ENCODE measurements around the gene MIEF2.

MIEF2 gene

DNA sequence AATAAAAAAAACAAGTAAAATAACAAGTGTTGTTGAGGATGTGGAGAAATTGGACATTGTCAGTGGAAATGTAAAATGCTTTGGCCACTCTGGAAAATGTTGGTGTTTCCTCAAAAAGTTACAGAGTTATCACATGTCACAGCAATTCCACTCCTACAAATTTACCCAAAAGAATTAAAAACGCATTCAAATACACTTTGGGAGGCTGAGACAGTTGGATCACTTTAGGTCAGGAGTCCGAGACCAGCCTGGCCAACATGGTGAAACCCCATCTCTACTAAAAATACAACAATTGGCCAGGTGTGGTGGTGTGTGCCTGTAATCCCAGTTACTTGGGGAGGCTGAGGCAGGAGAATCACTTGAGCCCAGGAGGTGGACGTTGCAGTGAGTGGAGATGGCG, 48.7 kb downstream of the MIEF2 start:
- H3K36me3 ChIP-seq (ENCODE audit: insufficient read depth, low read length) = peaks cover 84% of the 10 kb centered on the region

DNA sequence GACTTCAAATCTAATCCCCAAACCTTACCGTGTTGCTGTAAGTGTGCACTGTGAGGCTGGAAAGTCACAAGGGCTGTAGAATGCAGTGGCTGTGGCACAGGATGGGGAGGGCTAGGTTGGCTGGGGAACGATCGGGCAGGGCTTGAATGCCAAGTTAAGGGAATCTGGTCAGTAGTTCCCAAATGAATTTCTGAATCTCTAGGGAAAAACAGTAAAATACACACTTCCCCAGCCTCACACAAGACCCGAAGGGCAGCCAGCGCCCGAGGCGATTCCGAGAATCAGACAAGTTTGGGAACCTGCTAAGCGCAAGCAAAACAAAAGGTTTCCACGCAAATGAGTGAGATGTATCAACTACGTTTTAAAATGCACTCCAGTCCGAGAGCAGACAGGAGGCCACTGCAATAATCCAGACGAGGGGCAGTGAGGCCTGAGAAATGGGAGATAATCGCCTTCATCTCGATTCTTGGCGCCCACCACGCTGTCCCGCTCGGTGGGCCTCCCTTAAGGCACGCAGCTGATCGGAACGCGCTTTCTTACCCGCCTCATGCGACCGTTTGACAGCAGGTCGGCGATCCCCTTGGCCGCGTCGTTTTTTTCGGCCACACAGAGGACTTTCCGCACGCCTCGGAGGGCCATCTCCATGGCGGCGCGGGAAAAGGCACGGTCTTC, 53.7 kb downstream of the MIEF2 start:
- Histone ChIP-seq H3K79me2 (ENCODE audit: insufficient read depth, low read length) (peaks cover 59% of the 10 kb centered on the region), H3K4me1 (ENCODE audit: insufficient read depth, low read length, severe bottlenecking) (peaks cover 59% of the 10 kb centered on the region), H3K36me3 (ENCODE audit: insufficient read depth, low read length) (peaks cover 58% of the 10 kb centered on the region), H3K27me3 (ENCODE audit: insufficient read depth, low read length) (no peaks in the 10 kb centered on the region), H4K20me1 (ENCODE audit: insufficient read depth, low read length) (no peaks in the 10 kb centered on the region), H3K4me3 (ENCODE audit: low read depth, low read length, poor library complexity, severe bottlenecking) (peak overlapping the region; percentile 75), H3K27ac (ENCODE audit: low read depth, low read length, poor library complexity, severe bottlenecking) (peak overlapping the region; percentile 82), H3K9me3 (ENCODE audit: low read length) (no peaks in the 10 kb centered on the region), H3K9me2 (ENCODE audit: low read depth, low read length) (no peaks in the 10 kb centered on the region), H3K9ac (ENCODE audit: low read length) (peak overlapping the region; percentile 82), H2AFZ (ENCODE audit: low read length) (no peak overlapping the region), H3K4me2 (ENCODE audit: low read length) (peak overlapping the region; percentile 100), H3F3A (ENCODE audit: insufficient read depth, low read length) (no peaks in the 10 kb centered on the region)
- no peak for TF ChIP-seq EZH2 (IDR thresholded peaks at IDR 0.05; ENCODE audit: borderline replicate concordance, low read length)
- TF ChIP-seq CTCF (IDR thresholded peaks at IDR 0.05; ENCODE audit: low read length) = no peak

More for the DNA sequence above, 48.7 kb downstream of the MIEF2 start:
- Histone ChIP-seq H3K4me2 (ENCODE audit: low read length) (no peak overlapping the region), H3K4me1 (ENCODE audit: insufficient read depth, low read length, severe bottlenecking) (peaks cover 21% of the 10 kb centered on the region), H4K20me1 (ENCODE audit: insufficient read depth, low read length) (no peaks in the 10 kb centered on the region), H3K4me3 (ENCODE audit: low read depth, low read length, poor library complexity, severe bottlenecking) (no peak overlapping the region), H3K27me3 (ENCODE audit: insufficient read depth, low read length) (no peaks in the 10 kb centered on the region), H3F3A (ENCODE audit: insufficient read depth, low read length) (no peaks in the 10 kb centered on the region), H3K9me2 (ENCODE audit: low read depth, low read length) (no peaks in the 10 kb centered on the region), H3K9ac (ENCODE audit: low read length) (no peak overlapping the region), H3K27ac (ENCODE audit: low read depth, low read length, poor library complexity, severe bottlenecking) (no peak overlapping the region), H3K9me3 (ENCODE audit: low read length) (no peaks in the 10 kb centered on the region), H2AFZ (ENCODE audit: low read length) (no peak overlapping the region), H3K79me2 (ENCODE audit: insufficient read depth, low read length) (peaks cover 41% of the 10 kb centered on the region)
- no peak for TF ChIP-seq EZH2 (IDR thresholded peaks at IDR 0.05; ENCODE audit: borderline replicate concordance, low read length)
- no peak for TF ChIP-seq CTCF (IDR thresholded peaks at IDR 0.05; ENCODE audit: low read length)

DNA sequence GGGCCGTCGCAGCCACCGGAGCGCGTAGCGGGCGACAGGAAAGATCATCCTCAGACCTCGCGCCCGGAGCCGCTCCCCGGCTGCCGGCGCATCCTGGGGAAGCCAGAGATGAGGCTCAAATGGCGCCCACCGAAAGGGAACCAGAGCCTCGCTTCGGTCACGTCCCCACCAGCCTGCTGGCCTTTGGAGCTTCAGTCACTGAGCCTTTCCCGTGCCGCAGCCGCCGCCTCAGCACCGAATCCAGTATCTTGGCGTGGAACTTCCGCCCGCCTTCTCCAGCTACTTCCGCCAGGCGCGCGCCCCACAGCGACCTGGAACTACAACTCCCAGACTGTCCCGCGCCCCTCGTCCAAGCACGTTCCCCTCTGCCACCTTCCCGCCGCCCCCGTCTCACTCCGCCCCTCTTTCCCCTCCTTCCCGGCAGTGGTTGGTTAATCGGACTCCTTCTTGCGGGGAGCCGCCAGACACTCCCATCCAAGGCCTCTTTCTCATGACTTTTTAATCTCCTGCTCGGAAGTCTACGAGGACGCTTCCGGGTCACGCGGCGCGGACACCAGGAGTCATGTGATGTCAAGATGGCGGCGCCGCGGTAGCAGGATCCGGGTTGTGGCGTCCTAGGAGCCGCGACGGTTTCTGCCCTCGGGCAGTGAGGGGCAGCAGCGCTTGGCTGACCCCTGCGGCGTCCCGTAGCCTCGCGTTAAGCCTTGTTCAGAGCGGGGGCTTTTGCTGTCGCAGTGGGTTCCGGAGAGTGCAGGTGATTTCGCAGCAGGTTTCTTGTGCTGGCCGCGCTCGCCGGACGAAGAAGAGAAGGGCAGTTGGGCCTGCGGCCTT, 54.5 kb downstream of the MIEF2 start, which contains the start of the genes SMCR8 and TOP3A:
SMCR8 (plus strand) TSS at position 563 of the 831 bp plus-strand sequence. CDS start 497 bp downstream, outside the sequence.
TOP3A (minus strand) TSS at position 264 of the 831 bp plus-strand sequence; CDS start at position 48, 216 bp downstream.
- H3K4me2 ChIP-seq (ENCODE audit: low read length) = peak within 1 kb of the TSS; percentile 100
- H3K9me2 ChIP-seq (ENCODE audit: low read depth, low read length) = no peaks in the 10 kb centered on the region
- TF ChIP-seq CTCF (IDR thresholded peaks at IDR 0.05; ENCODE audit: low read length) (no peak), EZH2 (IDR thresholded peaks at IDR 0.05; ENCODE audit: borderline replicate concordance, low read length) (no peak)
- H3K4me1 ChIP-seq (ENCODE audit: insufficient read depth, low read length, severe bottlenecking) = peaks cover 66% of the 10 kb centered on the region
- no peaks in the 10 kb centered on the region for H3K9me3 ChIP-seq (ENCODE audit: low read length)
- no peak within 1 kb of the TSS for H2AFZ ChIP-seq (ENCODE audit: low read length)
- no peaks in the 10 kb centered on the region for H3K27me3 ChIP-seq (ENCODE audit: insufficient read depth, low read length)
- H3K4me3 ChIP-seq (ENCODE audit: low read depth, low read length, poor library complexity, severe bottlenecking) = peak within 1 kb of the TSS; percentile 75
- no peaks in the 10 kb centered on the region for H3F3A ChIP-seq (ENCODE audit: insufficient read depth, low read length)
- no peaks in the 10 kb centered on the region for H4K20me1 ChIP-seq (ENCODE audit: insufficient read depth, low read length)
- peaks cover 56% of the 10 kb centered on the region for H3K36me3 ChIP-seq (ENCODE audit: insufficient read depth, low read length)
- H3K27ac ChIP-seq (ENCODE audit: low read depth, low read length, poor library complexity, severe bottlenecking) = peak within 1 kb of the TSS; percentile 82
- H3K9ac ChIP-seq (ENCODE audit: low read length) = peak within 1 kb of the TSS; percentile 82
- H3K79me2 ChIP-seq (ENCODE audit: insufficient read depth, low read length) = peaks cover 57% of the 10 kb centered on the region

Data from OCI-LY1 (cell line).